Gastrocnemius medialis (tissue), 4 donors: Measurements from ENCODE around the gene ERO1A. TPM values are rescaled to one million over a fixed set of nuclear protein-coding genes. Genes with fewer than 3 reads are reported as not detected.

Experiments
- ATAC-seq, 2 donors: fragments of 150-250 bp; one replicate each; pipeline ENCODE4 v1.9.1; 2016
- DNase-seq, 2 donors: peaks; one replicate each; pipeline ENCODE4 v3.0.0-alpha.2; 2019
- H3K27ac ChIP-seq, 4 donors: fragments of 200-600 bp; sonication (generic); 1 replicate in 1 of 4; 2 replicates in 3 of 4; pipeline ENCODE4 v1.5.1; 2016 to 2018; ENCODE audit warnings: mild to moderate bottlenecking in 2 of 4, moderate library complexity in 1 of 4
- H3K27me3 ChIP-seq, 3 donors: fragments of 200-600 bp; sonication (generic) in 2 of 3; 1 replicate in 1 of 3; 2 replicates in 2 of 3; pipeline versions ENCODE4 v1.5.1 to v1.6.0; 2016 to 2019; ENCODE audit warnings: mild to moderate bottlenecking in 1 of 3, moderate library complexity in 1 of 3
- H3K36me3 ChIP-seq, 2 donors: fragments of 200-600 bp; sonication (generic) in 1 of 2; one replicate each; pipeline ENCODE4 v1.5.1; 2017 to 2018
- H3K4me1 ChIP-seq, 2 donors: fragments of 200-600 bp; sonication (generic) in 1 of 2; one replicate each; pipeline ENCODE4 v1.5.1; 2016 to 2017; ENCODE audit warnings: mild to moderate bottlenecking in 2 of 2
- H3K4me3 ChIP-seq, 4 donors: fragments of 200-600 bp; sonication (generic) in 3 of 4; 1 replicate in 1 of 4; 2 replicates in 3 of 4; pipeline ENCODE4 v1.5.1; 2016 to 2019; ENCODE audit warnings: mild to moderate bottlenecking in 2 of 4
- H3K9me3 ChIP-seq, 3 donors: fragments of 200-600 bp; sonication (generic) in 2 of 3; 1 replicate in 1 of 3; 2 replicates in 2 of 3; pipeline ENCODE4 v1.5.1; 2016 to 2019
- POLR2A ChIP-seq, 2 donors: fragments of 450-650 bp; IDR thresholded peaks; one replicate each; pipeline ENCODE4 v1.6.1; 2017; ENCODE audit warnings: antibody characterized with exemption in 2 of 2, mild to moderate bottlenecking in 2 of 2, moderate library complexity in 2 of 2
- in situ Hi-C, 4 donors: fragments of 200-750 bp; cut with MboI; loops; one replicate each; pipeline versions ENCODE4 v1.15.0 to v1.8.0; 2017; ENCODE audit warnings: low sequenced_read_pairs in 4 of 4
- intact Hi-C: fragments of 100-400 bp; cut with DNase I; formaldehyde crosslinking; loops from one replicate; pipeline ENCODE4 v1.15.1; 2023; ENCODE audit warnings: low total_unique reads
- total RNA-seq, 4 donors: library from RNA; depleted of rRNA; stranded (reverse); fragments of >200 nt; gene quantifications; one replicate each; pipeline versions ENCODE4 v1.1.0 to v1.2.3, GENCODE V29; 2016
- TF ChIP-seq, protein P1 (sequence below), 5 experiments: fragments of 450-650 bp in 3 of 5; fragments of 200-600 bp in 2 of 5; sonication (generic) in 2 of 5; IDR thresholded peaks in 4 of 5; conservative IDR thresholded peaks in 1 of 5; 1 replicate in 4 of 5; 2 replicates in 1 of 5; pipeline ENCODE4 v1.5.1; 2016 to 2019; ENCODE audit warnings: antibody characterized with exemption in 5 of 5, mild to moderate bottlenecking in 3 of 5, moderate library complexity in 3 of 5

The ERO1A gene
- total RNA-seq, 4 donors from 2014 or later: 11.9 to 25.6 (median 19.1) TPM

DNA sequence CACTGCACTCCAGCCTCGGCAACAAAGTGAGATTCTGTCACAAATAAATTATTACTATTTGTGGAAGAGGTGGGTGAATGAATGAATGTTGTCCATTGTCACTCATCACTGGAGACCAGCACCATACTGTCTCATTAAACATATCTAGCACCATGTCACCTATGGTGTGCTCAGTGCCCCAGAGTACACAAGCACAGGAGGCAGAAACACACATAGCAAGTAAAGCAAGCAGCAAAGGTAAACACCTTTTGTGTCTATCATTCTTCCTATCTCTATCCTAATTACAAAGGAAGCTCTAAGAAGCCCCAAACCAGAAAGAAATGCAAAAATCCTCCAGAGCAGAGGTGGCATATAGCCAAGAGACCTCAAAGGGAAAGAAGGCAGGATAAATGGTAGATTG is 9.2 kb downstream of the ERO1A start:
- in situ Hi-C loops (loop anchor here in 1 of 4 donors (10.0 kb wide), 1 partner anchor 131 kb away; the partner anchor contains the start of genes GPR137C and TXNDC16), intact Hi-C loops (no loop called here)
- DNase-seq (no peak), ATAC-seq (no peak)
- no peak for TF ChIP-seq POLR2A (IDR thresholded peaks at IDR 0.05)
- TF ChIP-seq, protein P1, sequence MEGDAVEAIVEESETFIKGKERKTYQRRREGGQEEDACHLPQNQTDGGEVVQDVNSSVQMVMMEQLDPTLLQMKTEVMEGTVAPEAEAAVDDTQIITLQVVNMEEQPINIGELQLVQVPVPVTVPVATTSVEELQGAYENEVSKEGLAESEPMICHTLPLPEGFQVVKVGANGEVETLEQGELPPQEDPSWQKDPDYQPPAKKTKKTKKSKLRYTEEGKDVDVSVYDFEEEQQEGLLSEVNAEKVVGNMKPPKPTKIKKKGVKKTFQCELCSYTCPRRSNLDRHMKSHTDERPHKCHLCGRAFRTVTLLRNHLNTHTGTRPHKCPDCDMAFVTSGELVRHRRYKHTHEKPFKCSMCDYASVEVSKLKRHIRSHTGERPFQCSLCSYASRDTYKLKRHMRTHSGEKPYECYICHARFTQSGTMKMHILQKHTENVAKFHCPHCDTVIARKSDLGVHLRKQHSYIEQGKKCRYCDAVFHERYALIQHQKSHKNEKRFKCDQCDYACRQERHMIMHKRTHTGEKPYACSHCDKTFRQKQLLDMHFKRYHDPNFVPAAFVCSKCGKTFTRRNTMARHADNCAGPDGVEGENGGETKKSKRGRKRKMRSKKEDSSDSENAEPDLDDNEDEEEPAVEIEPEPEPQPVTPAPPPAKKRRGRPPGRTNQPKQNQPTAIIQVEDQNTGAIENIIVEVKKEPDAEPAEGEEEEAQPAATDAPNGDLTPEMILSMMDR (IDR thresholded peaks at IDR 0.05 in 4 of 5, conservative IDR thresholded peaks at IDR 0.05 in 1 of 5): no peak
- H3K27ac ChIP-seq: no peak overlapping the region
- no peaks in the 10 kb centered on the region for H3K36me3 ChIP-seq
- H3K27me3 ChIP-seq: no peaks in the 10 kb centered on the region
- H3K9me3 ChIP-seq: no peaks in the 10 kb centered on the region
- H3K4me3 ChIP-seq: no peak overlapping the region
- no peaks in the 10 kb centered on the region for H3K4me1 ChIP-seq

DNA sequence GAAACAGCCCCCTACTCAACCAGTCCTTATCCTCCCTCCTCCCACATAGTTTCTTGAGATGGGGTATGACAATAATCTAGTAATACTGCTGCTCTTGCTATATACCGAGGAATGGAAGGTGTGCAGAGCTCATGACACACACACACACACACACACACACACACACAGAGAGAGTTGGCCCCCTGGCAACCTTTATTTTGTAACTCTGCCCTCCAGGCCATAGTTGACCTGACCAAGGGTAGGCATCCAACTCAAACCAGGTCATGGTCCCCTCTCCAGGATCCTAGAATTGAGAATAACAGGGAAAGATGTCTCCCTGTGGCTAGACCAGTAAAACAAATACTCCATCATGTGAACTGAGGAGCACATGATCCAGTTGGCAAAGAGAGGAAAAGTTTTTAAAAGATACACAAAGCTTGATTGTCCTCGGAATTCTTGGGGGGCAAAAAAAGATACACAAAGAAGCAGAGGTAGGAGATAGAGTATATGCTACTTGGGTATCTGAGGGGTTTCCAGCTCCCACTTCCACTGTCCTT is 11.3 kb downstream of the ERO1A start:
- no peak overlapping the region for H3K4me3 ChIP-seq
- no peak for DNase-seq
- no peak overlapping the region for H3K27ac ChIP-seq
- no peaks in the 10 kb centered on the region for H3K27me3 ChIP-seq
- in situ Hi-C loops: loop anchor here in 1 of 4 donors (10.0 kb wide), 1 partner anchor 129 kb away; the partner anchor contains the start of genes GPR137C and TXNDC16
- H3K36me3 ChIP-seq: peaks cover 0 to 6% of the 10 kb centered on the region in 2 donors
- intact Hi-C loops: no loop called here
- no peaks in the 10 kb centered on the region for H3K4me1 ChIP-seq
- TF ChIP-seq, protein P1 (IDR thresholded peaks at IDR 0.05 in 4 of 5, conservative IDR thresholded peaks at IDR 0.05 in 1 of 5): no peak
- no peak for TF ChIP-seq POLR2A (IDR thresholded peaks at IDR 0.05)
- H3K9me3 ChIP-seq: no peaks in the 10 kb centered on the region
- ATAC-seq: no peak

DNA sequence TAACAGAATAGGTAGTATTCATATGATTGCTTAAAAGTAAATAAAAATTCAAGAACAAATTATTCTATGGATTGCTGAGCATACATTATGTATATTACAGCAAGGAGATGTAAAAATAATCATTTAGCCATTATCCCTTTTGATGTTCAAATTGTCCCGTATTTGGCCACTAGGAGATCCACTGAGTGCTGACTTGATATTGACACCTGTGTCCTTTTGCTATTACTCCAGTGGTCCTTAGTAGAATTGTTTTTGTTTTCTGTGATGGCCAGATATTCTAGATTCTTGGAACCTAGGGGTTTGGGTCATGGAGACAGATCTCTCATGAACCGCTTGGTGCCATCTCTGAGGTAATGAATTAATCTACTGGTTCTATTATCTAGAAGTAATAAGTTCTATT is 16.8 kb downstream of the ERO1A start:
- no peak overlapping the region for H3K4me3 ChIP-seq
- no peak for DNase-seq
- H3K9me3 ChIP-seq: no peaks in the 10 kb centered on the region
- TF ChIP-seq POLR2A (IDR thresholded peaks at IDR 0.05): no peak
- TF ChIP-seq, protein P1 (IDR thresholded peaks at IDR 0.05 in 4 of 5, conservative IDR thresholded peaks at IDR 0.05 in 1 of 5): peak in 1 of 5 experiments; percentile 20
- intact Hi-C loops (no loop called here), in situ Hi-C loops (no loop called here)
- H3K36me3 ChIP-seq: peaks cover 0 to 34% of the 10 kb centered on the region in 2 donors
- H3K27ac ChIP-seq: no peak overlapping the region
- H3K27me3 ChIP-seq: no peaks in the 10 kb centered on the region
- ATAC-seq: no peak
- no peaks in the 10 kb centered on the region for H3K4me1 ChIP-seq

DNA sequence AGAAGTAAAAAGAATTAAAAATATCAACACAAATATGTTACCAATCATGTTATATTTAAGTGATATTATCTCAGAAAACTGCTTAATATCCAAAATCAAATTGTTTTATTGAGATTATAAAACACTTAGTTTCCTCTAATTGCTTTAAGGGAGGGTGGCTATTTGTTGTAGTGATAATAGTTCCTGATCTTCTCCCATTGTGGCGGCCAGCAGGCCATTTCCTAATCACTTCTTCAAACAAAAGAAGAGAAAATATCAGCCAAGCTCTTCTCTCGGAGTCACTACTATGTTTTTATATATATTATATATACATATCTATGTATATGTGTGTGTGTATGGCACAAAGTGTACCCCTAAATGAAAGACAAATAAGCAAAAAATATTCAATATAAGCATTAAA is 31.5 kb downstream of the ERO1A start:
- DNase-seq (no peak), ATAC-seq (no peak)
- no peak overlapping the region for H3K4me3 ChIP-seq
- intact Hi-C loops (no loop called here), in situ Hi-C loops (no loop called here)
- no peaks in the 10 kb centered on the region for H3K27me3 ChIP-seq
- no peaks in the 10 kb centered on the region for H3K4me1 ChIP-seq
- TF ChIP-seq POLR2A (IDR thresholded peaks at IDR 0.05): no peak
- TF ChIP-seq, protein P1 (IDR thresholded peaks at IDR 0.05 in 4 of 5, conservative IDR thresholded peaks at IDR 0.05 in 1 of 5): no peak
- peaks cover 0 to 32% of the 10 kb centered on the region in 2 donors for H3K36me3 ChIP-seq
- H3K9me3 ChIP-seq: no peaks in the 10 kb centered on the region
- no peak overlapping the region for H3K27ac ChIP-seq

DNA sequence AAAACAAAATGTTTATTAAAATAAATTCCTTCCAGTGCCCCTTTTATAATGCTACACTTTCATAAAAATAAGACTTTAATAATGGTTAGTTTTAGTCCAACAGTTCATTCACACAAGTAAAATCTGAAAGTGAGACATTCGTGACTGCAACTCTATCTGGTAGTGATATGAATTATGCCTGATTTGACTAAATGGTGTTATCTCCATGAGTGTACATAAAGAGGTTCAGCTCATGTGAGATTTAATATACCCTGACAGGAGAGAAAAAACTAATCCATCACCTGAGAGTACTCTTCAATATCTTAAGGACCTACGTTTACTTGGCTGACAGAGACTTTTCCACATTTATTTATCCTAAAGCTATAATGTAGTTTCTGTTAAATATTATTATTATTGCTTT is 34.0 kb downstream of the ERO1A start:
- no peak for TF ChIP-seq POLR2A (IDR thresholded peaks at IDR 0.05)
- TF ChIP-seq, protein P1 (IDR thresholded peaks at IDR 0.05 in 4 of 5, conservative IDR thresholded peaks at IDR 0.05 in 1 of 5): no peak
- Histone ChIP-seq H3K36me3 (peaks cover 0 to 45% of the 10 kb centered on the region in 2 donors), H3K4me1 (no peaks in the 10 kb centered on the region), H3K9me3 (no peaks in the 10 kb centered on the region), H3K27me3 (no peaks in the 10 kb centered on the region), H3K27ac (no peak overlapping the region), H3K4me3 (no peak overlapping the region)
- no peak for ATAC-seq
- no peak for DNase-seq
- in situ Hi-C loops: no loop called here
- intact Hi-C loops: no loop called here
